GM18907 (cell line): ENCODE measurements around the gene TAGAP.

Source experiments
- ATAC-seq: cut with Tn5 transposase; IDR thresholded peaks from one replicate; pipeline ENCODE4 v1.9.1; 2021; ENCODE audit warnings: mild to moderate bottlenecking, moderate library complexity; ENCODE audit not compliant: unreplicated experiment

Gene TAGAP, protein sequence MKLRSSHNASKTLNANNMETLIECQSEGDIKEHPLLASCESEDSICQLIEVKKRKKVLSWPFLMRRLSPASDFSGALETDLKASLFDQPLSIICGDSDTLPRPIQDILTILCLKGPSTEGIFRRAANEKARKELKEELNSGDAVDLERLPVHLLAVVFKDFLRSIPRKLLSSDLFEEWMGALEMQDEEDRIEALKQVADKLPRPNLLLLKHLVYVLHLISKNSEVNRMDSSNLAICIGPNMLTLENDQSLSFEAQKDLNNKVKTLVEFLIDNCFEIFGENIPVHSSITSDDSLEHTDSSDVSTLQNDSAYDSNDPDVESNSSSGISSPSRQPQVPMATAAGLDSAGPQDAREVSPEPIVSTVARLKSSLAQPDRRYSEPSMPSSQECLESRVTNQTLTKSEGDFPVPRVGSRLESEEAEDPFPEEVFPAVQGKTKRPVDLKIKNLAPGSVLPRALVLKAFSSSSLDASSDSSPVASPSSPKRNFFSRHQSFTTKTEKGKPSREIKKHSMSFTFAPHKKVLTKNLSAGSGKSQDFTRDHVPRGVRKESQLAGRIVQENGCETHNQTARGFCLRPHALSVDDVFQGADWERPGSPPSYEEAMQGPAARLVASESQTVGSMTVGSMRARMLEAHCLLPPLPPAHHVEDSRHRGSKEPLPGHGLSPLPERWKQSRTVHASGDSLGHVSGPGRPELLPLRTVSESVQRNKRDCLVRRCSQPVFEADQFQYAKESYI

GRCh38 chr6:159044899-159045727 lies at the start of gene TAGAP:
TAGAP (minus strand) TSS chr6:159044991; CDS start chr6:159044146, 845 bp downstream.
- ATAC-seq = peak; percentile 88

- no peak for ATAC-seq
Measured at GRCh38 chr6:159093609-159094443, 49.0 kb upstream of the TAGAP start.

DNA sequence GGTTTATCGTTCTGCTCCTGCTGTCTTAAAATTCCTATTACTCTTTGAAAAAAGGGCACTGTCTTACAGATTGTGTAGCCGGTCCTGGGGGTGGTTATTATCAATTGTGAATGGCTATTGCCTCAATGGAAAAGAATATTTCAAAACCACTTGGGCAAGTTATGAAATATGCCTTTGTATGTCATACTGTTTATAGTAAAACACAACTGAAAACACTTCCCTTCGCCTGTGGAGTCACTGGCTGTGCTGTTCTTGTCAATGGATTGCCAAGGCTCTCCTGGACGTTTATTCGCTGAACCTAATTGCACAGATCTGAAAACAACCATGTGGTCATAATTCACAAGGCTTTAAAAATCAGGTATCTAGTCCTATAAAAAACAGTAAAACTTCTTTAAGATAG lies 47.8 kb upstream of the TAGAP start:
- ATAC-seq = no peak

DNA sequence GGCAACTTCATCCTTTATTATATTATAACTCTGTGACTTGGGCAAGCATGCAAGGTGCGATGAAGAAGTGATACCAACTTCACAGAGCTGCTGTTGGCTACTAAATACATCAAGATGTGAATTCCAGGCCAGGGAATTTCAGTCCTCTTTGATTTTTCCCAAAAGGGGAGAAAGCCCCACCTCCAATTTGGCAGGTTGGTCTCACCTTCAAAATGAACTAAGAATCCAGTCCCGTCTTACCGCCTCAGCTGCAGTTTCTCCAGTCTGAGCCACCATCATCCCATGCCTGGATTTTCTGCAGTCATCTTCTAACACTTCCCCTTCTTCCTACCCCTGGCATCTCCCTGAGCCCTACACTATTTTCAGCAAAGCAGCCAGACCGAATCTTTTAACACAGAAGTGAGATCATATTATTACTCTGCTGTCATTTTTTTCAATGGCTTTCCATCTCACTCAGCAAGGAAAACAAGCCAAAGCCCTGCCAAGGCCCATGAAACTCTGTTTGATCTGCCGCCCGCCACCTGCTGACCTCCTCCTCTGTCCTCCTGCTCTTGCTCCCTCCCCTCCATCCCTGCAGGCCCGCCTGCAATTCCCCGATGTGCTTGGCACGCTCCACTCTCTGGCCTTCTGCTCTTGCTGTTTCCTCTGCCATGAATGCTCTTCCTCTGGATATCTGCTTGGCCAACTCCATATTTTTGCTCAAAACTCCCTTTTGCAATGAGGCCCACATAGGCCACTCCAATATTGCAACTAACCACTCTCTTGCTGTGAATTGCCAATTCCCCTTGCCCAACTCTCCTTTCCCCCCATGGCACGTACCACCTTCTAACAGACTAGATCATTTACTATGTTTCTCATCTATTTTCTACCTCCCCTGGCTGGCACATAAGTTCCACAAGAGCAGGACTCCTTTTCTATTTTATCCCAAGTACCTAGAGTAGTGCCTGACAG lies 46.0 kb upstream of the TAGAP start:
- no peak for ATAC-seq

DNA sequence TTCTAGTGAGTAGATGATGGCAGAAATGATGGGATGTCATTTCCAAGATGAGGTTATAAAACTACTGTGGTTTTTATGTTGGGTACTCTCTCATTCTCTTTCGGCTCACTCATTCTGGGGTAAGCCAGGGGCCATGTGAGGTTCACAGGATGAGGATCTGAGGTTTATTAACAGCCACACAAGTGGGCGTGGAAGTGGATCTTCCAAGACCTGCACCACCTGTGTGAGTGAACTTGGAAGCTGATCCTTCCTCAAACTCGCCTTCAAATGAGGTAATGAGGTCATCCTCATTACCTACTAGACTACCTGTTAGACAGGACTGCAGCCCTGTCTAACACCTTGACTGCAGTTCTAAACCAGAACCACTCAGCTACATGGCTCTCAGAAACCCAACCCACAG lies 45.1 kb upstream of the TAGAP start:
- no peak for ATAC-seq

GRCh38 chr6:159089443-159089842 lies 44.7 kb upstream of the TAGAP start:
- ATAC-seq = no peak

DNA sequence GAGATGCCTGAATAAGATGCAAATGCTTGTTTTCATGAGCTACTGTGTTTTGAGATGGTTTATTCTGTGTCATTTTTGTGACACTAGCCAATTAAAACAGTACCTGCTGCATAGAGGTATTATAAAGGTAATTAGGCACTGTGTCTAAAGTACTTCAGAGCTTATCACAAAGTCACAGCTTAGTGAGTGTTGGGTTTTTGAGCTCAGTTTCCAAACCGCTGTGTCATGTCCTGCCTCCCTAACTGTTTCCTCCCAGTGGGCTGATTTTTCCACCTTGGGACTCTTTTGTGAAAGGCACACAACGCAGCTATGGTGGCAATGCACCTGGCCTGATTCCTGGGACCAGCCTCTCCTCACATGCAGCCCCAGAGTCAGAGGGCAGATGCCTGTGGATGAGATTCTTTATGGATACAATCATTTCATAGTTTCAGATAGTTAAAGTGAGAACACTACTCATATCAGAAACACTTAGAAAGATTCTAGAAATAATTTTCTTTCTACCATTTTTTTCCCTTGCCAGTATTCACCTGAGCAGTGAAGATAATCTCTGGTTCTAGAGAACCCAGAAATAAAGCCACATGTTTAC lies 41.3 kb upstream of the TAGAP start:
- no peak for ATAC-seq

DNA sequence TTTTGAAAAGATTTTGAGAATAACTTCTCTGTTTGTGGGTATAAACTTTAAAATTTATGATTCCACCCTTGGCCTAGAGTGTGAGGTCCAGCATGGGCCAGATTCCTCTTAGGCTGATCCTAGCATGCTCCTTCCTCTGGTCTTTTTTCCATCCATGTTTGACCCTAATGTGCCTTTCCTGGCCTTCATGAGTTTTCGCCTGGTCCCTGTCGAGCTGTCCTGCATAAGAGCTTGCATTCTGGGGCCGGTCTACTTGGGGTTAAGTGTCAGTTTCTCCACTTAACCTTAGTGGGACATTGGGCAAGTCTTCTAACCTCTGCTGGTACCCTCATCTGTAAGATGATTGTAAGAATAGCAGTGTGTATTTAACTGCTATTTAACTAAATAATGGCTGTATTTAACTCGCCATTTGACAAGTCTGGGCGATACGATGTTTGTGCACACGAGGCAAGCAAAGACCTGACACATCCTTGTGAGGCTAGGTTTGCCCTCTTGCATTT lies 40.7 kb upstream of the TAGAP start:
- no peak for ATAC-seq

DNA sequence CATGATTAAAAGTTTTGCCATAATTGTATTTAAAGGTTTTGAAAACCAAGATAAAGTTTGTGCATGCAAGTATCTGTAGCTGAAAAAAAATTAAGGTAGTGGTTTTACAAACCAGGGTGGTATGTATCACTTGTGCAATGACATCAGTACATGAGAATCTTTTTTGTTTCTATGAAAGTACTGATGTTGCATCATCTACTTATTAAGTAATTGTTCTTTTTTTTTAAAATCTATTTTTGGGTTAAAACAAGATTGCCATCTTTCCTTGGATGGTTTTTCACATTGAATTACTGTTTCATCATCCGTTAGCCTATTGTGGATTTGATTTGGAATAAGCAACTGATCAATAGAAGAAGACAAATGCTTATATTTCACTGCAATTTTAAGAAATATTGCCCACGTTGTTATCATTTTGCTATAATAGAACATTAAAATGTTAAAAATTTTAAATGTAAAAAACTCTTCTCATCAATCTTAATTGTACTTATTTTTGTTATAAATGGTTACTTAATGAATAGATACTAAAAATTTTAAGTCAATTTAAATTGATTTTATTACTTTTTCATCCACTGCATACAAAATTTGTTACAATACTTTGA lies 39.8 kb upstream of the TAGAP start:
- no peak for ATAC-seq

DNA sequence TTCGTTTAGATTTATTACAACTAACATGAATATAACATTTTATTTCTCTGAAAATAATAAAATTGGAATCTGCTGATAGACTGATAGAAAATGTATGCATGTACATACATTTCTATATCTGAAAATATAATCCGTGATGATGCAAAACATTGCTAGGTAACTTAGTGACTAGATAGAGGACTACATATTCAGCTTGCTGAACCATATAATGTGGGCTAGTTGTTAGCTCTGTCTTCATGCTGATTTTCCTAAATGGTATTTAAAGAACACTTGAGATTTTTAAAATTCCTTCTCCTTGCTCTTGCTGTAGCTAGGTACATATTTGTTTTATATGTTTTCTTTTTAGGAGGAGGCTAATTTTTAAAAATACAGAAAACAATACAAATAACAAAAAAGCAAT lies 38.4 kb upstream of the TAGAP start:
- ATAC-seq = no peak

GRCh38 chr6:159082039-159082815 lies 37.4 kb upstream of the TAGAP start:
- no peak for ATAC-seq

GRCh38 chr6:159080217-159080976 lies 35.6 kb upstream of the TAGAP start:
- no peak for ATAC-seq

DNA sequence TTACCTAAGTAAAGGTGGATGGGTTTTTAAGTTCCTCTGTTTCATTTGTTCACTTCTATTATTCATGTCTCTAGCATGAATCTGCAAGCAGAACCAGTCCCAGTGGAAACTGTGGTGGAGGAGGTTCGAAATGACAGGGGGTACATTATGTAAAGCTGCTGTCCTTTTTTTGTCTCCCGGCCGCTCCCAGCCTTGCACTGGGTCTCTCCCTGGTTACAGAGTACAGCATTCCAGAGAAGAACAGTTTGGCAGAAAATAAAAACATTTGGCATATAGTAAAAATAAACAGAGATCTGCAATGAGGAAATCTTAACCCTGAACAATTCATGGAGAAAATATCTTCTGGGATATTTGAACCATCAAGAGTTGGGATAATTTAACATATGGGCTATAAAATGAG lies 34.6 kb upstream of the TAGAP start:
- no peak for ATAC-seq

- ATAC-seq = no peak
Measured at GRCh38 chr6:159077123-159077522, 32.3 kb upstream of the TAGAP start.

DNA sequence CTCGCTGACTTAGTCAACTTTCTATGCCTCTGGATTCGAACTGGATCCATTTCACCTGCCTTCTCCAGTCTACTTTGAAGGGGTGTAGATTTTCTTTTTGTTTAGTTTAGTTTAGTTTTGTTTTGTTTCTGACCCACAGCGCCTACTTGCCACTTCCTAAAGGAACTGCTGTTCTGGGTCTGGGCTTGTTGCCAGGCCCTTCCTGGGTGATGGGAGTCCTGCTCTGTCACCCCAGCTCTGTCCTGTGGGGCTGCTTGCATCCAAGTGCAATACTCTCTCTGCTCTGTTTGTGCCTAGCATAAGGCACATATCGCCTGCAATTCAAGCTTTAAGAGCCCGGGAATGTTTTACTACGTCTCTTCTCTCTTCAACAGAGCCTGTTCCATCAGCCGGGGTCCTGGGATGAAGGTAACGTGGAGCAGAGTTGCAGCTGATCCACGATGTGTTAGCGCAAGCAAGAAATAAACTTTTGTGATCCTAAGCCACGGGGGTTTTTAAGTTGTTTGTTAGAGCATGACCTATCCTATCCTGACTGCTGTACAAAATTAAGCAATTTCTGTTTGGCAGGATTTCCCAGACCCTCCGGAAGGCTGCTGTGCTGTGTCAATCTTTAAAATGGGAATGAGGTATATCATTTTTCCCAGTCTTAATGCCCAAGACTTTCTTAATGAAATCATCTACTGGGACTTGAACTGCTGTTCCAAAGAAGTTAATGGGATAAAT lies 30.9 kb upstream of the TAGAP start:
- ATAC-seq = no peak

DNA sequence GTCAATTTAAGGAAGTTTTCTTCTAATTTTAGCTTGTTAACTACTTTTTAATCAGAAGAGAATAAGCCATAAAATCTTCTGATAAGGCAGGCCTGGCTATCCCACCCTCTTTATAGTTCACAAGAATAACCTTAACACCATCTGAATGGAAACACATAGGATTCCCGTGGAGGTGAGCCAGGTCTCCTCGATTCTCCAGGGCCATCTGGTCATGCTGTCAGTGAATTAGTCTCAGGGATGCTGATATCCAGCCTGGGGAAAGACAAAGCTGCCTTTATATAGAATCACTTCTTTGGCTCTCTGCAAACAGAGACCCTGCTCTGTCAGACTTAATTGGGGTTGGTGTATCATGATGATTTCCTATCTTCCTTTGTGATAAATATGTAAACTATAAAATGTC lies 30.1 kb upstream of the TAGAP start:
- ATAC-seq = no peak
